Activated gamma-delta T cell treated with anti-CD3 and anti-CD28 coated beads, Interleukin-2, amount 50 U/mL, for 16 hours (primary cell): ENCODE results near the gene HEXIM1.

Experiments
- DNase-seq: peaks from one replicate; pipeline ENCODE4 v3.0.0-alpha.2; 2020; ENCODE audit warnings: low read depth

Gene HEXIM1, protein sequence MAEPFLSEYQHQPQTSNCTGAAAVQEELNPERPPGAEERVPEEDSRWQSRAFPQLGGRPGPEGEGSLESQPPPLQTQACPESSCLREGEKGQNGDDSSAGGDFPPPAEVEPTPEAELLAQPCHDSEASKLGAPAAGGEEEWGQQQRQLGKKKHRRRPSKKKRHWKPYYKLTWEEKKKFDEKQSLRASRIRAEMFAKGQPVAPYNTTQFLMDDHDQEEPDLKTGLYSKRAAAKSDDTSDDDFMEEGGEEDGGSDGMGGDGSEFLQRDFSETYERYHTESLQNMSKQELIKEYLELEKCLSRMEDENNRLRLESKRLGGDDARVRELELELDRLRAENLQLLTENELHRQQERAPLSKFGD

DNA sequence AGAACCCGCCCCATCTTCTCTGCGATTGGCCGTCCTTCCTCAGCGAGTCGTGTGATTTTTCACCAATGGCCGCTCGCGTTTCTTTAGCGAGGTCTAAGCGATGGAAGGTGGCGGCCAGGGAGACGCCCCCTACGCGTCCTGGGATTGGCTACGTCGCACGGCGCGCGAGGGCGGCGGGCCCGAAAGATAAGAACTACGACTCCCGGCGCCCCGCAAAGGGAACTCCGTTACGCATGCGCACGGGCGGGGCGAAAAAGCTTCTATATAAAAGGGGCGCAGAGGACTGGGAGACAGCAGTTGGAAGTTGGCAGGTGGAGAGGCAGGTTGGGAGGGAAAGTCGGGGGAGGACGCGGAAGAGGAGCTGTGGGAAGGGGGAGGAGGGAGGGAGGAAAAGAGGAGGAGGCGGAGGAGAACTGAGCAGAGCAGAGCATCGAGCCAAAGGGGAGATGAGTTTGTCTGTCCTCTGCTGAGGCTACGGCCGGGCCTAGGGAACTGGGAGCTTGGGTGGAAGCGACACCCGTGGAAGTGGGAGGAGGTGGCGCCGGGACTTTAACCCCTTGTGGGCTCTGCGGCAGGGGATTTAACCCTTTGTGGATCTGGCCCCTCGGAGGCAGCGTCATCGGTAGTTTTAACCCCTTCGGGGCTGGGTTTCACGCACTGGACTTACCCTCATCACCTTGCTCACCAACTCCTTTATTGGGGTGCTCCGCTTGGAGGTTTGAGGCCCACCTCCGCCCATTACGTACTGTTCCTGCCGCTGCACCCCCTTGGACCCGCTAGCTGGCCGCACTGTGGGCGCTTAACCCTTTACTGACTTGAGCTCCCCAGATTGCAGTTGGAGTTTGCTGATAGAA lies at the start of gene HEXIM1:
HEXIM1 (plus strand) TSS at position 293 of the 854 bp plus-strand sequence. CDS start 716 bp downstream, outside the sequence.
- peak; percentile 98 for DNase-seq

DNA sequence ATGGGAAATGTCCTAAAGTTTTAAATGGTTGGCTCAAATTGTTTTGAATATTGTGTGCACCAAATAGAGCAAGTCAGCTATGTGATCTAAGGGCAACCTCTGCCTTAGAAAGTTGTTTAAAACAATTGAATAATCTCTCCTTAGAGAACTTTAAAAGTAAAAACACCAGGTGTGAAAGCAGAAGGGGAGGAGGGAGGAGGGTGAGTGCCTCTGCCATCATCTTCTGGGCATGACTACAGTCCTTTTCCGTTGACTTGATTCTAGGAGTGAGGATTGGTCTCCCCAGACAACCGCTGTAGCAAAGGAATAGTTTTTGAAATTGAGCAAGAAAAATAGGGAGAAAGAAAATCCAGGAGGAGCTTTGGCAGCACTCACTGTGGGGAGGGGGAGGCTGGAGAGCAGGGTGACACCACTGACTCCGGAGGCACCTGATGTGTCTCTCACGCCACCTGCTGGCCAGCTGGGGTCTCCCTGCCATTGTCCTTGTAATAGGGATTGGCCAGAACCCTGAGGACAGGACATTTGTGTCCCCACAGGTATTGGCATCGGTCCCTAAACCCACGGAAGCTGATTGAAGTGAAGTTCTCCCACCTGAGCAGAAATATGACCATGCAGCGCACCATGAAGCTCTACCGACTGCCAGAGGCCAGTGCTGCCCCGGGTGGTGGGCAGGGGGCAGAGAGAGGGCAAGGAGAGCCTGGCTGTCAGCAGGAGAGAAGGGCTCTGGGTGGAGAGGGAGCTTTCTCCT lies 49.2 kb upstream of the HEXIM1 start:
- DNase-seq, result peak; percentile 53

DNA sequence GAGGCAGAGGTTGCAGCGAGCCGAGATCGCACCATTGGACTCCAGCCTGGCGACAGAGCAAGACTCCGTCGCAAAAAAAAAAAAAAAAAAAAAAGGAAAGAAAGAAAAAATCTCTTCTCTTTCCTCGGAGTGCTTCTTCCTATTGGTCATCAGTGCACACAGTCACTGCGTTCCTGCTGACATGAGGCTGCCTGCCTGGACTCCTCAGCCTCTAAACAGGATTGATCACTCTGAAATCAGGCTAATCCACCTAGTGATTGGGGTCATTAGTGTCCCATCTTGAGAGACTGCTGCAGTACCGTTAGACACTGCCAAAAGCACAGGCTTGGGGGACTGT lies 46.8 kb upstream of the HEXIM1 start:
- no peak for DNase-seq

DNA sequence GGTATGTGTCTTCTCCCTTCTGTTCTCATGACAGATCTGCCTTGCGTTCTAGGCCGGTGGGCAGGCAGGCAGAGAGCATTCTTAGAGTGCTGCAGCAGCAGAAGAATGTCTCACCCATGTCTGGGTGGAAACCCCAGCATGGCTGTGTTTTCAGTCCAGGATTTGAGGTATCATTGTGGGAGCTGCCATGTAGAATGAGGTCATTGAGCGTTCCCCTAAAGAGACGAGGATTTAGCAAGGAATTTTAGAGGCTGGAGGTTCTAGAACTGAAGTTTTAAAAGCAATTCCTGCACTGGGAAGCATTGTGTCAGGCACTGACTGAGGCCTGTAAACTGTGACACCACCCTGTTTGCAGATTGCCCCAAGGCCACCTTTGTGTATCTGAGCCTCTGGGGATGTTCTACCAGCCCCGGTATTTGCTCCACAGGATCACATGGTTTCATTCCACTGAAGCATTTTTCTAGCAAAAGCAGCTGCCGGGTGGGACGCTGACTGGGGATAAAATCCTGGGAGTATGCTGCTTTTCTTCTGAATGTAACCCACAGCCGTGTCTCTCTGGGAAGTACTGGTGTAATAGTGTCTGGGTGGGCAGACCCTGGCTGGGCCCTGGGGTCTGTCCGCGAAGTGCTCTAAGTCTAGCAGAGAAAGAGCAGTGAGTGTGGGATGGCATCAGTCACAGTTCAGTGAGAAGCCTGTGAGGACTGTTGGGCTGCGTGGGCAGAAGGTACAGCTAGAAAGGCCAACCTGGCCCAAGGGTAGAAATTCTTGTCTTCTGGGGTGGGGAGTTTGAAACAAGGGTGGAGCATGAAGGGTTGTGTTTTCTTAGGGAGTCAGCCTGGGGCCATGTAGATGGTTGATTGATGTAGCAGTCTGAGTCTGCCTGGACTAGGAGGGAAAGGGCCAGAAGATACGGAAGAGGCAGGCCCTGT lies 46.1 kb upstream of the HEXIM1 start:
- DNase-seq, result no peak

DNA sequence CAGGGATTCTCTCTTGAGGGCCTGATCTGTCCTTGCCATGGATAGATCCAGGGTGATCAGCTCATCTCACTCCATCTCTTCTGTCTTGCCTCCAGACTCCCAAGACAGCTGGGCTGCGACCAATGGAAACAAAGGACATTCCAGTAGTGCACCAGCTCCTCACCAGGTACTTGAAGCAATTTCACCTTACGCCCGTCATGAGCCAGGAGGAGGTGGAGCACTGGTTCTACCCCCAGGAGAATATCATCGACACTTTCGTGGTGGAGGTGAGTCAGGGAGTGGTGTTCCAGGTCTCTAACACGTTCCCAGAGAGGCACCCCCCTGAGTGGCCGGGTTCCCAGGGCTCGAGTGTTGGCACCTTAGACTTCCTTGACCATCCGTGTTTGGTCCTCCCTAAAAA lies 45.4 kb upstream of the HEXIM1 start:
- no peak for DNase-seq

DNA sequence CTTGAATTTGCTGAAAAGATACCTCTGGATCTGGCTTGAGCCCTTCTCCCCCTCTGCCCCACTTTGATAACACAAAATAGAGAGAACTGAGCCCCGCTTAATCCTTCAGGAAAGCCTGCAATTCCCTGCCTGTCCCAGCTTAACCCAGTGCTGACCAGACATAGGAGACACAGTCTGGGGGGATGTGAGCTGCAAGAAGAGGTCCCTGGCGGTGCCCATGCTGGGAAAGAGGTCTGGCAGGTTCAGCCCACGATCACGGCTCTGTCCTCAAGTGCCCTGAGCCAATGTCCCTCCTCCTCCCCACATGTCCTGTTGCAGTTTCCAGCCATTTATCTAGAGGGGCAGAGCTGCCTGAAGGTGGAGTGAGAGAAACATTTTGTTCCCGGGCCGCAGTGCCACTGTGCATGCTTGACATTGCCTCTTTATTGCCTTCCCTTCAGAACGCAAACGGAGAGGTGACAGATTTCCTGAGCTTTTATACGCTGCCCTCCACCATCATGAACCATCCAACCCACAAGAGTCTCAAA lies 44.9 kb upstream of the HEXIM1 start:
- DNase-seq, result no peak

DNA sequence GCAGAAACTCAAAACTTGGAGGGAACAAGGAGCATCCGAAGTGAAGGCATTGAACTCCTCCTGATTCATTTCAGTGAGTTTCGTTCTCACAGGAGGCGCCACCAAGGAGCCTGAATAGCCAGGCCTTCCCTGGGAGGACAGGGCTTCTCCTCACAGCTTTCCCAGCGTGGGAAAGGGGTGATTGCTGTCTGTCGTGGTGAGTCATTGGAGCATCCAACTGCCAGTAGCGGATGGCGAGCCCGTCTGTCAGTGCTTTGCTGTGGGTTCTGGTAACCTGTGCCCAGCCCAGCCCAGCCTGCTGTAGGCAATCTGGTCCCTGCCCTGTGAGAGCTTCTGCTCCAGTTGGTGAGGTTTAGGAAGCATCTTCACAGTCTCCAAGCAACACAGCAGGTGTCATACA lies 44.2 kb upstream of the HEXIM1 start:
- no peak for DNase-seq

DNA sequence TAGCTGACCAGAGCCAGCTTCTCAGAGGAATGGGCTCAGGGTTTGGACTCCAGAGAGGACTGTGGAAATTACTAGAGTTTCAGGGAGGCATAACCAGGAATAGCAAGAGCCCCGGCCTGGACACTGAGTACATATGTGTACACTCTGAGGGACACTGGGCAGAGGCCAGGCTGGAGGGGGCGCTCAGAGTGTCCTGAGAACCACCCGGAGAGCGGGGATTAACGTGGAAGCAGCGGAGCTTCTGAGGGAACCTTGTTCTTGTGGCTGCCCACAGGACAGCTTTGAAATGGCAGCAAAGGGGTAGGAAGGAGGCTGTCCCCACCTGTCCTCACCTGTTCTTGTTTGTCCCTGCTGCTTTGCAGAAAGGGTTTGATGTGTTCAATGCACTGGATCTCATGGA lies 43.8 kb upstream of the HEXIM1 start:
- no peak for DNase-seq

DNA sequence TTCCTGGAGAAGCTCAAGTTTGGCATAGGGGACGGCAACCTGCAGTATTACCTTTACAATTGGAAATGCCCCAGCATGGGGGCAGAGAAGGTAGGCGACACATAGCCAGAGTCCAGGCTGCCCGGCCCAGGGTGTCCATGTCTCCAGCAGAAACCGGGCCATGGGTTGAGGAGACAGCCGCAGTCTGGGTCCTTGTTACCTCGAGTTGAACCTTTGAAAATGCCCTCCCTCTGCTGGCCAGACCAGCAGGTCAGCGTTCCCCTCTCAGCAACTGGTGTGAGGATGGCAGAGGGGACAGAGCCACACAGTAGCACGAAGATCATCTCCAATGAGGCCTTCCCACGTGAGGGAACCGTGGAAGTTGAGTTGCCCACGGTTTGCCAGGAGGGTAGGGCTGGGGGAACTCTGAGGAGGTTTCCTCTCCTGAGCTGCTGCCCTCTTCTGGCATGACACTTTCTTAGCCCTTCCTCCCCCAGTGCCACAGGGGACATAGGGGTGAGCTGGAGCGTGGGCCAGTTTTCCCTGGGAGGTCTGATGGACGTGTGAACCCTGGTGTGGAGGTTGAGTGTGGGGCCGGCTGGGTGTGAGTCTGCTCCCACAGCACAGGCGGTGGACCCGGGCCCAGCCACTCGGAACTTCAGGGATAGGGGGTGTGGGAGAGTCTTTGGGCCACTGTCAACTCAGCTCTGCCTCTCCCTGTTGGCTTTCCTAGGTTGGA lies 43.2 kb upstream of the HEXIM1 start:
- no peak for DNase-seq

DNA sequence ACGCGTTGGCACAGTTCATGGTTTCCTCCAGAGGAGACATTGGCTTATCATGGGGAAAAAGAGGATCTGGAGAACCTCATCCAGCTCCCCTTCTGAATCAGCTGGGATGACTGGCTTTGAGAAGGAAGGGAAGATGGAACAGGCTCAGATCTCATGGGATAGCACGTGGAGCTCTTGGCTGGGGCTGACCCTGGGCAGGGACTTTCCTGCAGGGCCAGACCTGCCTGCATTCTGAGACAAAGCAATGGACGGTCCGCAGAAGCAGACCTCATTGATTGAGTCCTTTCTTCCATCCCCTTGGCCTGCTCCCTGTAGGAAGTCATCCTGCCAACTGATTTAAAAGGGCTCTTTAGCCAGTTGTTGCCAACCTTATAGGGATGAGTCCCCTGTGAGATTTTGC lies 42.2 kb upstream of the HEXIM1 start:
- DNase-seq, result no peak

DNA sequence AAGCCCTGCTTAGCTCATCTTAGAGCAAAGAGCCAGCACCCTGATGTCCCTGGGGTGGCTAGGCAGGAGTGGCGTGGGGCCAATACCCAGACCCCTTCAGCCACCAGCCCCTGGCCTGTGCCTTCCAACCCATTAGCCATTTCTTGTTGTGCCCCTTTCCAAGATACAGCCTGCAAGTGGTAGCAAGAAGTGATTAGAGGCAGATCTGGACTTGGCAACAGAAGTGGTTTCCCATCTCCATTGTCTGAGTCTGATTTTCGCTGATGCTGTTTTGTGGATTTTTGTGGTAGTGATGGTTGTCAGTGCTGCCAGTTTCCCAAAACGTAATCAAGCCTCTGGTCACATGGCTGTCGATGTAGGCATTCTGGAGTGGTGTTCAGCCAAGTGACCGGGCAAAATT lies 41.7 kb upstream of the HEXIM1 start:
- no peak for DNase-seq

DNA sequence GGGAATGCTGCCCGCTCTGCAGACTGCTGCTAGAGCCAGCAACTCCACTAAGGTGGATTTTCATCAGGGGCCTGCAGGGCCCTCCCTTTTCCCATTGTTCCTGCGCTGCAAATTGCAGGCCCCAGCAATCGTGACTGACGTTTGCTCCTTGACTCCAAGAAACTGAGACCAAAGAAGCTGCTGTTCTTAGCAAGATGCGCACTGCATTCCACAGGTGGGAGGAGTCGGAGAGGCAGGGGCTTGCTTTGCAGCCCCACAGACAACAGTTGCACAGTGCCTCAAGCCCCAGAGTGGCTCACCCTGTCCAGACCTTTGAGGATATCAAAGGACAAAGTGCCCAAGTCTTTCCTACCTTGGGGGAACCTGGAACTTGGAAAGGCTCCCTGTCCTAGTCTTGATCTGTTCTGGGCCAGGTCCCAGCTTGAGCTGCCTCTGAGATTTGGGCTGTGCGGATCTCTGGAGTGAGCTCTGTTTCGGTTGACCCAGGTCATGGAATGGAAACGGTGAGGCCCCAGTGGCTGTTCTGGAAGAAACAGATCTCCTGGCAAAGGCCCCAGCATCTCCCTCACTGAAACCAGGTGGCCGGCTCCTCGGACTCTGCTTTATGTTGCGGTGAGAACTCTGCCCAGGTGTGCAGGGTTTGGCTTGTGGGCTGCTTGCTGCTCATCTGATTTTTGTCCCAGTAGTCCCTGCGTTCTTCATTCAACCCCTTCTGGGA lies 40.8 kb upstream of the HEXIM1 start:
- no peak for DNase-seq

DNA sequence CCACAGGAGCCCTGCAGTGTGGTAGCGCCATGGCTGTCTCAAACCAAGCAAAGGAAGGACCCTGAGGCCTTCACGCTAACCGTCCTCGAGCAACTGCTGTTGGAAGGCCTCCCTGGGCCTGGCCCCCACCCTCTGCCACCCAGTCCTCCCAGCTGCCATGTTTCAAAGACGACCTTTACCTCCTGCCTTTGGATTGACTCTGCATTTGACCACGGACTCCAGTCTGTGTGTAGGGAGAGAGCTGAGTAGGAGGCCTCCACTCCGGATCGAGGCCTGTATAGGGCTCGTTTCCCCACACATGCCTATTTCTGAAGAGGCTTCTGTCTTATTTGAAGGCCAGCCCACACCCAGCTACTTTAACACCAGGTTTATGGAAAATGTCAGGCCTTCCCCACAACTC lies 40.2 kb upstream of the HEXIM1 start:
- DNase-seq, result no peak

DNA sequence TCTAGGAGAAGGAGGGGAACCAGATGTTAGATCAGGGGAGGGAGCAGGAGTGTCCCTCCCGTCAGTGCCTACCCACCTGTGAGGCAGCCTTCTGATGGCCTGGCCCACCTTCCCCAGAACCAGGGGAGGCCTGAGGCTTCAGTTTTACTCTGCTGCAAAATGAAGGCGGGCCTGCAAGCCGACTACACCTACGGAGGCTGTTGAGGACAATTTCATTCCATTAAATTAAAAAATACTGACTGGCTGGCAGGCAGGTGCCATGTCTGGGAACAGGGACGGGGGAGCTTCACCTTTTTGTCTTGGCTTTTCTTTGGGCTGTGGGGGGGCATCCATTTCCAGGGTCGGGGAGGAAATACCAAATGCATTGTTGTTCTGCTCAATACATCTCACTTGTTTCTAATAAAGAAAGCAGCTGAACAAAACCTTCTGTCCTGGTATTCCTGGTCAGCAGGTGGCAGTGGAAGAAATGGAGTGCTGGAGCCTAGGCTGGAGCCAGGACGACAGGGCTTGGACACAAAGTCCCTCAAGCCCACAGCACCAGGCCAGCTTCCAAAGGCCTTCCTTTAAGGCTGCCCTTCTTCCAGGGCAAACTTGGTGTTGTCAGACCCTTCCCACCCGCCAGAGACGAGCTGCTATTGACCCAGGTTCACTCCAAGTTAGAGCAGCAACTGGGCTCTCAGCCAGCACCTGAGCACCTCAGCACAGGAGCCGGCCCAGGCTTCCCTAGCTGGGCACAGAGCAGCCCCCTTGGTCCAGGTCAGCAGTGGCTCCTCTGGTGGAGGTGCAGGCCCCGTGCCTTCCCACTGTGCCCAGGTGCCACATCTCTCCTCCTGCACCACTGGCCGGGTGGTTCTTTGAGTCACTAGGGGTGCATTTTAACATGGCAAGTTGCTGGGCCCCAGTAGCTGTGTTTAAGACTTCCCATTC lies 39.4 kb upstream of the HEXIM1 start:
- DNase-seq, result no peak

DNA sequence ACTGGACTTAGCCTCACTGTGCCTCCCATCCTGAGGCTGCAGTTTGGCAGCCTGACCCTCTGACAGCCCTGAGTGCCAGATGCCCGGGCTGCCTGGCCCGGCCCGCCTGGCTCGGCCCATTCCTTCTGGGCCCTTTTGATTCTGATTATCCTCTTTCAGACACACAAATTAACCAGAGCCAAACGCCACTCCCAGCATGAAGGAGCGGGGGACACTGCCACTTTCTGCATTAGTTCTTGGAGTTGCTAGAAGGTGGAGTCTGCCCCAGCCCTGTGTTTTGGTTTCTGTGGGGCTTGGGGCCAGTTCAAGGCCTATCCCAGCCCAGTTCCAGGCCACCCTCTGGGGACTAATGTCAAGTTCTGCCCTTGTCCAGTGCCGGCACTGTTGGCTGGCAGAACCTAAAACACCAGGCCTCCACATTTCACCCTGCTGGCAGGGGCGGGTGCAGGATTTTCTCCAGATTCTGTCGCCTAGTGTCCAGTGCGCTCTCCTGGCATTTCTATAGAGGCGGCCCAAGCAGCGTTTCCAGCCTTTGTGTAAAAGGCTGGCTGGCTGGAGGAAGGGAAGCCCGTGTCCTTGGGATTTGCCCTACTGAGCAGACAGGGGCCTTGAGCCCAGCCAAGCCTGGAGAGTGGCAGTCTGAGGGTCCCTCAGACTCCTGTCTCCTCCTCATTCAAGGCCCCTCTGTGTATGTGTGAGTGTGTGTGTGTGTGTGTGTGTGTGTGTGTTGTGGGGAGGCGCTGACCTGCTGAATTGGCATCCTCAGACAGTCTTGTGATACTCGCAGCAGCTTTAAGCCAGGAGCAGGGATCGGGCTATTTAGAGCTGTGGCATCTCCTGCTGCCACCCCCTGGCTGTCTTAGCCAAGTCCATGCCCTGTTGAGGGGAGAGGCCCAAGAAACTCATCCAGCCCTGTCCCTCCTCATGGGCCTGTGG lies 37.3 kb upstream of the HEXIM1 start:
- no peak for DNase-seq

DNA sequence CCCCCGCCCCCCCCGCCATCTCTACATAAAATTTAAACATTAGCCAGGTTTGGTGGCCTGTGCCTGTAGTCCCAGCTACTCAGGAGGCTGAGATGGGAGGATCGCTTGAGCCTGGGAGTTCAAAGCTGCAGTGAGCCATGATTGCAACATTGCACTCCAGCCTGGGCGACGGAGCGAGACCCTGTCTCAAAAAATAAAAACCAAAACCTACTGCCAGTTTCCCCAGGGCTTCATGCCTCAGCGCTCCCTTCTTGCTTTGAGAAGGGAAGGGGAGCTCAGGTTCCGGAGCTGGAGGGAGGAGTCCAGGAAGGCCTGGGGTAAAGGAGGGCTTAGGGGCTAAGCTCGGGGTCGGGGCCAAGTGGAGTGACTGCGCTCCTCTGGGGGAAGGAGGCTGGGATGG lies 36.4 kb upstream of the HEXIM1 start:
- DNase-seq, result no peak

DNA sequence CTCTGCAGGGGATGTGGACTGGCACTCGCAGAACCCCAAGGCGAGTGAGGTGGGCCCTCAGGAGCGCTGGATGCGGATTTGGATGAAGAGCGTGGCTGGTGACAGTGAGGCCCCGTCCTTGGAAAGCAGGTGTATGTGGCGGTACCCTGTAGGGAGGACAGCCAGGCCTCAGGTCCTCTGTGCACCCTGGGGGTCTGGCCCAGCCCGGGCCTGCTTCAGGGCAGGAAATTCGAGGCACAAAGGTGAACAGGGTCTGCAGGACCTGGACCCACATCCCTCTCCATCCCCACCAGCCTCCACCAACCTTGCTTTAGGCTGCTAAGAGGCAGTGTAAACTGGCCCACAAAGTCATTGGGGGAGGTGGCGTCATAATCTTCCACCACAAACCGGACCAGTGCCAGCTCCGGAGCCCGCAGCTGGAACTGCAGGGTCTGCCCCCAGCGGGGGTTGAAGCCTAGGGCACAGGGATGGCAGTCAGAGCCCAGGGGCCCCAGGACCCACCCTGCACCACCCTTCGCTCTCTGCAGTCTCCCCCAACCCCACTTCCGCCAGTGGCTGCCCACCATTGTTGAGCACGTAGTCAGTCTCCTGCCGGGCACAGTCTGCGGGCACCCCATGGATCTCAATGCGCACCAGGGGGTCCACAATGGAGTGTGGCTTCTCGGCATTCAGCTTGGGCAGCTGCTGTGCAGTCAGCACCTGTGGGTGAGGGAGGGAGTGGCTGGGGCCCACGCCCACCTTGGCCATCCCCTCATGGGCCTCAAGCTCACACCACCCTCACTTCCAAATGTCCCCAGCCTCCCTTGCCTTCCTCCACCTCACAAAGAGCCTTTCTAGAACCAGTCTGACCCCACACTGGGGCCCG lies 35.5 kb upstream of the HEXIM1 start:
- no peak for DNase-seq
